HepG2 (cell line): ENCODE results near the gene PDE4D. TPM values are rescaled to one million over a fixed set of nuclear protein-coding genes. Genes with fewer than 3 reads are reported as not detected.

Source experiments
- ATAC-seq: fragments of 200-7000 bp; cut with Tn5 transposase; 3 replicates; pipeline ENCODE4 v1.9.1; 2020; ENCODE audit warnings: mild to moderate bottlenecking, moderate library complexity
- BruUV-seq: library from RNA; stranded (reverse); fragments of 400-500 nt; replicated peaks from 2 replicates; lab custom pipeline; 2021; lab: Mats Ljungman, UMichigan
- CTCF ChIA-PET: fragments of 300-600 bp; formaldehyde crosslinking; extraction: SDS; loops from one replicate; lab custom pipeline; 2021; ENCODE audit warnings: low total read pairs, inconsistent platforms, low intra/inter-chr PET ratio; lab: Yijun Ruan, JAX
- POLR2A ChIA-PET: fragments of 350-600 bp; sonication (Branson Sonifier 250); formaldehyde crosslinking; loops from one replicate; lab custom pipeline; 2020; ENCODE audit warnings: antibody characterized with exemption, inconsistent platforms; lab: Yijun Ruan, JAX
- DNase-seq: peaks from one replicate; pipeline ENCODE4 v3.0.0-alpha.2; 2015; ENCODE audit warnings: low spot score
- FAIRE-seq: peaks from 3 replicates; lab custom pipeline; 2011; peaks lifted over from hg19 to GRCh38; lab: Jason Lieb, UNC
- H2AFZ ChIP-seq: one replicate; pipeline ENCODE4 v1.6.1; 2011; ENCODE audit warnings: low read length, inconsistent platforms
- H3K27ac ChIP-seq: fragments of 300-600 bp; 3 replicates; pipeline ENCODE4 v1.8.0; 2011; ENCODE audit warnings: mixed run types, mild to moderate bottlenecking, mixed read lengths, low read length, inconsistent platforms; ENCODE audit not compliant: insufficient read depth; ENCODE audit errors: extremely low read length
- H3K27me3 ChIP-seq, 2 experiments: fragments of 200-600 bp in 1 of 2; 2 replicates in 1 of 2; 3 replicates in 1 of 2; pipeline versions ENCODE4 v1.6.0 to v1.8.0; 2011; ENCODE audit warnings: low read length in 2 of 2, mild to moderate bottlenecking in 2 of 2, moderate library complexity in 2 of 2, inconsistent platforms in 1 of 2; ENCODE audit not compliant: insufficient read depth in 2 of 2, control insufficient read depth in 1 of 2
- H3K36me3 ChIP-seq, 2 experiments: fragments of 200-600 bp in 1 of 2; replicated peaks in 1 of 2; 2 replicates in 1 of 2; 3 replicates in 1 of 2; pipeline versions ENCODE4 v1.5.1 to v1.8.0; 2011; ENCODE audit warnings: low read length in 2 of 2, inconsistent platforms in 1 of 2; ENCODE audit not compliant: insufficient read depth in 2 of 2, control insufficient read depth in 1 of 2
- H3K4me1 ChIP-seq: 2 replicates; pipeline ENCODE4 v1.5.1; 2012; ENCODE audit warnings: low read length, inconsistent platforms; ENCODE audit not compliant: insufficient read depth
- H3K4me2 ChIP-seq: 2 replicates; pipeline ENCODE4 v1.6.0; 2011; ENCODE audit warnings: low read depth, low read length, inconsistent platforms
- H3K4me3 ChIP-seq, 3 experiments: fragments of 200-600 bp in 1 of 3; sonication (generic), shearing (Covaris generic) in 1 of 3; replicated peaks in 1 of 3; 2 replicates each; pipeline ENCODE4 v1.5.1; 2011 to 2016; ENCODE audit warnings: low read length in 3 of 3, inconsistent platforms in 2 of 3, low read depth in 2 of 3, mild to moderate bottlenecking in 2 of 3, control low read depth in 1 of 3, mixed read lengths in 1 of 3; ENCODE audit not compliant: insufficient read depth in 1 of 3
- H3K79me2 ChIP-seq: one replicate; pipeline ENCODE4 v1.6.1; 2011; ENCODE audit warnings: low read length, inconsistent platforms; ENCODE audit not compliant: insufficient read depth
- H3K9ac ChIP-seq: 2 replicates; pipeline ENCODE4 v1.6.0; 2011; ENCODE audit warnings: mild to moderate bottlenecking, low read depth, low read length, inconsistent platforms; ENCODE audit not compliant: insufficient read depth
- H3K9me3 ChIP-seq: 2 replicates; pipeline ENCODE4 v1.5.1; 2012; ENCODE audit warnings: mild to moderate bottlenecking, low read length
- H4K20me1 ChIP-seq: 2 replicates; pipeline ENCODE4 v1.6.0; 2011; ENCODE audit warnings: inconsistent platforms, mild to moderate bottlenecking, low read length, moderate library complexity; ENCODE audit not compliant: insufficient read depth
- ARNTL ChIP-seq: sonication (generic); formaldehyde crosslinking; IDR thresholded peaks from 2 replicates; pipeline ENCODE4 v1.4.0; 2020; ENCODE audit warnings: mild to moderate bottlenecking, missing genetic modification reagents
- ATF1 ChIP-seq: IDR thresholded peaks from 2 replicates; pipeline ENCODE4 v1.6.1; 2016; ENCODE audit warnings: mild to moderate bottlenecking, control low read depth
- MED8 ChIP-seq: sonication (generic); formaldehyde crosslinking; IDR thresholded peaks from 2 replicates; pipeline ENCODE4 v1.8.1; 2023; ENCODE audit warnings: mild to moderate bottlenecking, missing genetic modification reagents; ENCODE audit not compliant: insufficient replicate concordance
- TBL1XR1 ChIP-seq: fragments of 150-350 bp; IDR thresholded peaks from 2 replicates; pipeline ENCODE4 v1.6.1; 2014; ENCODE audit warnings: borderline replicate concordance, low read length; ENCODE audit not compliant: partially characterized antibody
- U2AF1 ChIP-seq: fragments of 200-400 bp; formaldehyde crosslinking; optimal IDR thresholded peaks from 2 replicates; pipeline ENCODE3; 2017; ENCODE audit warnings: mild to moderate bottlenecking, low read depth, low read length
- XBP1 ChIP-seq: sonication (generic); formaldehyde crosslinking; IDR thresholded peaks from 2 replicates; pipeline ENCODE4 v1.5.0; 2020; ENCODE audit warnings: missing genetic modification reagents
- ZSCAN22 ChIP-seq: sonication (generic); formaldehyde crosslinking; IDR thresholded peaks from 2 replicates; pipeline ENCODE4 v1.4.0; 2020; ENCODE audit warnings: mild to moderate bottlenecking, missing genetic modification reagents
- ZUFSP ChIP-seq: sonication (generic); formaldehyde crosslinking; IDR thresholded peaks from 2 replicates; pipeline ENCODE4 v1.9.0; 2021; ENCODE audit warnings: missing genetic modification reagents, mild to moderate bottlenecking, borderline replicate concordance
- WGBS: methylation state at CpG from one replicate; pipeline ENCODE4 v1.1.6; 2017; ENCODE audit warnings: low lambda C conversion rate; 5-methylcytosine and 5-hydroxymethylcytosine counted together
- in situ Hi-C: cut with HindIII; loops from 2 replicates; pipeline ENCODE4 v1.10.0; 2017; ENCODE audit warnings: low pct_unique_long_range_greater_than_20kb; ENCODE audit not compliant: extremely low pct_ligation_motif_present
- intact Hi-C: fragments of 100-400 bp; cut with micrococcal nuclease; formaldehyde crosslinking; loops from one replicate; pipeline ENCODE4 v1.10.0; 2022; ENCODE audit not compliant: unreplicated experiment
- polyA plus RNA-seq, 8 experiments: library from polyadenylated mRNA; depleted of rRNA in 3 of 8; stranded (reverse) in 7 of 8; unstranded in 1 of 8; fragments of >200 nt; fragmentation: Illumina TruSeq in 4 of 8; extraction: Trizol in 4 of 8; gene quantifications; 2 replicates each; pipeline versions ENCODE4 v1.2.1 to v1.2.3, GENCODE V29; 2011 to 2016; ENCODE audit warnings: low read depth in 4 of 8, missing spikeins in 1 of 8, mixed read lengths in 1 of 8; ENCODE audit not compliant: insufficient read depth in 1 of 8
- total RNA-seq, 5 experiments: library from RNA; depleted of rRNA; stranded (reverse); fragments of >200 nt; fragmentation: Illumina TruSeq; extraction: Trizol; gene quantifications; 2 replicates each; pipeline ENCODE4 v1.2.3, GENCODE V29; 2016; ENCODE audit warnings: low read depth in 1 of 5
- TF ChIP-seq, protein P1 (sequence below): sonication (generic); formaldehyde crosslinking; IDR thresholded peaks from 2 replicates; pipeline ENCODE4 v1.4.0; 2020; ENCODE audit warnings: missing genetic modification reagents, mild to moderate bottlenecking, borderline replicate concordance

The PDE4D gene
- total and polyA plus RNA-seq, 2 of the 13 experiments (the other 11 are each of a cell fraction or from before 2014, with no cell fraction given): 7.0 to 12.2 TPM

DNA sequence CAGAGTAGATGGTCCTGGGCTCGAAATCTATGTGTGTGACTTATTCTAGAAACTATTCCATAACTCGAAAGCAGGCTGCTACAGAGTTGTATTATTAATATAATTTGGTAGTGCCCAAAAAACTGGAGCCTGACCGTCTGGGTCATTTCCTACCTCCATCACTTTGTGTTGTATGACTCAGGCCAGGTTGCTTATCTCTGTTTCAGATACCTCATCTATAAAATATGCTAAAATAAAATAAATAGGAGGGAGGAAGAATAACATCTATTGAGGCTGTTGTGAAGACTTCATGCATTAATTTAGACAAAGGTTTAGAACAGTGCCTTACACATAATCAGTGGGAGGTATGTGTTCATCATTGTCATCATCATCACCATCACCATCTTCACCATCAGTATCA is 57.7 kb downstream of the PDE4D start:
- BruUV-seq: no TSS peak
- ATAC-seq: no peak

More for the DNA sequence above, 57.7 kb downstream of the PDE4D start:
- CTCF ChIA-PET: no interaction called here
- Histone ChIP-seq H3K4me1 (peaks cover 32% of the 10 kb centered on the region), H3K27me3 (no peaks in the 10 kb centered on the region), H3K36me3 (no peaks in the 10 kb centered on the region), H4K20me1 (no peaks in the 10 kb centered on the region), H3K4me2 (no peak overlapping the region), H3K9me3 (no peaks in the 10 kb centered on the region), H3K9ac (no peak overlapping the region), H2AFZ (no peak overlapping the region), H3K4me3 (no peak overlapping the region), H3K27ac (no peak overlapping the region), H3K79me2 (no peaks in the 10 kb centered on the region)
- POLR2A ChIA-PET: no interaction called here
- DNase-seq (no peak), FAIRE-seq (no peak)
- intact Hi-C loops (no loop called here), in situ Hi-C loops (no loop called here)
- TF ChIP-seq ARNTL (CRISPR knock-in tag) (no peak), XBP1 (no peak), ZSCAN22 (CRISPR knock-in tag) (no peak), TBL1XR1 (no peak), ATF1 (CRISPR knock-in tag) (no peak), U2AF1 (no peak), MED8 (no peak), ZUFSP (CRISPR knock-in tag) (no peak)
- TF ChIP-seq, protein P1, sequence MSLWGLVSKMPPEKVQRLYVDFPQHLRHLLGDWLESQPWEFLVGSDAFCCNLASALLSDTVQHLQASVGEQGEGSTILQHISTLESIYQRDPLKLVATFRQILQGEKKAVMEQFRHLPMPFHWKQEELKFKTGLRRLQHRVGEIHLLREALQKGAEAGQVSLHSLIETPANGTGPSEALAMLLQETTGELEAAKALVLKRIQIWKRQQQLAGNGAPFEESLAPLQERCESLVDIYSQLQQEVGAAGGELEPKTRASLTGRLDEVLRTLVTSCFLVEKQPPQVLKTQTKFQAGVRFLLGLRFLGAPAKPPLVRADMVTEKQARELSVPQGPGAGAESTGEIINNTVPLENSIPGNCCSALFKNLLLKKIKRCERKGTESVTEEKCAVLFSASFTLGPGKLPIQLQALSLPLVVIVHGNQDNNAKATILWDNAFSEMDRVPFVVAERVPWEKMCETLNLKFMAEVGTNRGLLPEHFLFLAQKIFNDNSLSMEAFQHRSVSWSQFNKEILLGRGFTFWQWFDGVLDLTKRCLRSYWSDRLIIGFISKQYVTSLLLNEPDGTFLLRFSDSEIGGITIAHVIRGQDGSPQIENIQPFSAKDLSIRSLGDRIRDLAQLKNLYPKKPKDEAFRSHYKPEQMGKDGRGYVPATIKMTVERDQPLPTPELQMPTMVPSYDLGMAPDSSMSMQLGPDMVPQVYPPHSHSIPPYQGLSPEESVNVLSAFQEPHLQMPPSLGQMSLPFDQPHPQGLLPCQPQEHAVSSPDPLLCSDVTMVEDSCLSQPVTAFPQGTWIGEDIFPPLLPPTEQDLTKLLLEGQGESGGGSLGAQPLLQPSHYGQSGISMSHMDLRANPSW: no peak
- WGBS: 72% methylated on average over 3 of the region's 3 CpGs
